Naive B cell (primary cell): ENCODE data around the gene CD164. TPM values are rescaled to one million over a fixed set of nuclear protein-coding genes. Genes with fewer than 3 reads are reported as not detected.

ENCODE experiments used
- ATAC-seq, 2 donors: fragments of 150-1000 bp; cut with Tn5 transposase; 2 replicates each; pipeline ENCODE4 v1.10.0; 2021; ENCODE audit warnings: low read depth in 2 of 2, mild to moderate bottlenecking in 2 of 2, moderate library complexity in 2 of 2
- DNase-seq: peaks from one replicate; pipeline ENCODE4 v3.0.0; 2022
- H3K27ac Mint-ChIP-seq, 6 donors: one replicate each; pipeline ENCODE4 v1.8.0; 2020 to 2022; ENCODE audit warnings: mild to moderate bottlenecking in 6 of 6, mixed read lengths in 6 of 6, moderate library complexity in 5 of 6, inconsistent platforms in 2 of 6
- H3K27me3 Mint-ChIP-seq, 3 donors: one replicate each; pipeline ENCODE4 v1.8.0; 2021 to 2022; ENCODE audit warnings: mixed read lengths in 3 of 3, mild to moderate bottlenecking in 1 of 3
- H3K36me3 Mint-ChIP-seq, 2 donors: one replicate each; pipeline ENCODE4 v1.8.0; 2020 to 2022; ENCODE audit warnings: mixed read lengths in 2 of 2, inconsistent platforms in 1 of 2, mild to moderate bottlenecking in 1 of 2
- H3K4me1 Mint-ChIP-seq, 3 donors: one replicate each; pipeline ENCODE4 v1.8.0; 2020 to 2022; ENCODE audit warnings: mixed read lengths in 3 of 3, inconsistent platforms in 1 of 3, mild to moderate bottlenecking in 1 of 3, moderate library complexity in 1 of 3
- H3K4me3 Mint-ChIP-seq, 8 donors: one replicate each; pipeline ENCODE4 v1.8.0; 2020 to 2022; ENCODE audit warnings: mild to moderate bottlenecking in 8 of 8, mixed read lengths in 8 of 8, moderate library complexity in 8 of 8, inconsistent platforms in 2 of 8
- H3K9me3 Mint-ChIP-seq, 7 donors: one replicate each; pipeline ENCODE4 v1.8.0; 2020 to 2022; ENCODE audit warnings: mixed read lengths in 7 of 7, mild to moderate bottlenecking in 5 of 7, inconsistent platforms in 2 of 7, moderate library complexity in 1 of 7
- polyA plus RNA-seq, 6 donors: library from polyadenylated mRNA; unstranded; fragments of 300-500 nt; fragmentation: Illumina TruSeq; gene quantifications; one replicate each; pipeline ENCODE4 v1.2.3, GENCODE V29; 2021; ENCODE audit warnings: low read depth in 6 of 6

Gene CD164
- polyA plus RNA-seq, 6 donors from 2014 or later: 215 to 341 (median 245) TPM

GRCh38 chr6:109389650-109390274 is 7.5 kb upstream of the CD164 start:
- Mint-ChIP-seq H3K4me1 (peaks cover 11 to 18% (median 17%) of the 10 kb centered on the region in 3 donors), H3K27me3 (no peaks in the 10 kb centered on the region), H3K4me3 (no peak overlapping the region), H3K27ac (peak overlapping the region in 1 of 6 donors; percentile 41), H3K9me3 (no peaks in the 10 kb centered on the region), H3K36me3 (peaks cover 0 to 6% of the 10 kb centered on the region in 2 donors)
- no peak for ATAC-seq
- DNase-seq: no peak

DNA sequence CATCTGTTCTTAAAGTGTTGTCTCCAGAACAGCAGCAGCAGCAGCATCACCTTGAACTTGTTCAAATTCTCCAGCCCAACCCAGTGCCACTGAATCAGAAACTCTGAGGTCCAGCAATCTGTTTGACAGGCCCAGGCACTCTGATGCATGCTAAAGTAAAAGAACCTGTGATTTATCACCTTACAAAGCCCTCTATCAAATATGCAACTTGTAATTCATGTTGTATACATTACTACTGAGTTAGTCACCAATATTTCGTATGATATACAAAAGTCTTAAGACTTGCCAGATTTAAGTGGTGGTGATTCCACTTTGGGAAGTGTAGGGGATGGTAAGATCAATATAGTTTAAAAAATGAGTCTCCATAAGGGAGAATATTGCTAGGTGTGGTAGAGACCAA is 6.0 kb upstream of the CD164 start:
- no peak for DNase-seq
- no peak overlapping the region for H3K4me3 Mint-ChIP-seq
- peaks cover 19 to 29% (median 19%) of the 10 kb centered on the region in 3 donors for H3K4me1 Mint-ChIP-seq
- no peak for ATAC-seq
- peaks cover 0 to 6% of the 10 kb centered on the region in 2 donors for H3K36me3 Mint-ChIP-seq
- no peaks in the 10 kb centered on the region for H3K27me3 Mint-ChIP-seq
- H3K9me3 Mint-ChIP-seq: no peaks in the 10 kb centered on the region
- peak overlapping the region in 3 of 6 donors; percentile 13 to 80 (median 44) for H3K27ac Mint-ChIP-seq

DNA sequence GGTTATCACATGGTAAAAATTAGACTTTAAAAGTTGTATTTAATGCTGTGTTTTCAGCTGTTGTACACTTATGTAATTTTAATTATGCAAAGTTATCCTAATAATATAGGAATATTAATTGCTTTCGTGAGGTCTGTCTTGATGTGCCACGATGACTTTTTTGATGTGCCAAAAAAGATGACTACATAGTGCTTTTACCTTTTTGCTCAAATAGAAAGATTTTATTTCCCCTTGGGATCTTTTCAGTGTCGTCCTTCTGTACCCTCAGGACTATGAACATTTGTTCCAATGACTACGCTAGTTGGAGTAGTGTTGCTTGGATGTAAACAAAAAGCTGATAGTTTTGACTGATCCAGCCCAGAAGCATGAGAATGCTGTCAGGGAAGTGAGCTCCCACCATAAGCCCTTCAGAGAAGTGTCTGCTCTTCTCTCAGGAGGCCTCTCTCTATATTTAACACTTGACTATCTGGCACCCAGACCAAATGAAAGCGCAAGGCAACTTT is 1.2 kb upstream of the CD164 start:
- DNase-seq (no peak), ATAC-seq (no peak)
- peak overlapping the region; percentile 88 to 100 (median 97) for H3K4me3 Mint-ChIP-seq
- no peaks in the 10 kb centered on the region for H3K9me3 Mint-ChIP-seq
- H3K4me1 Mint-ChIP-seq: peaks cover 37 to 40% (median 39%) of the 10 kb centered on the region in 3 donors
- H3K27ac Mint-ChIP-seq: peak overlapping the region; percentile 99 to 100 (median 100)
- peaks cover 3 to 14% of the 10 kb centered on the region in 2 donors for H3K36me3 Mint-ChIP-seq
- H3K27me3 Mint-ChIP-seq: no peaks in the 10 kb centered on the region

DNA sequence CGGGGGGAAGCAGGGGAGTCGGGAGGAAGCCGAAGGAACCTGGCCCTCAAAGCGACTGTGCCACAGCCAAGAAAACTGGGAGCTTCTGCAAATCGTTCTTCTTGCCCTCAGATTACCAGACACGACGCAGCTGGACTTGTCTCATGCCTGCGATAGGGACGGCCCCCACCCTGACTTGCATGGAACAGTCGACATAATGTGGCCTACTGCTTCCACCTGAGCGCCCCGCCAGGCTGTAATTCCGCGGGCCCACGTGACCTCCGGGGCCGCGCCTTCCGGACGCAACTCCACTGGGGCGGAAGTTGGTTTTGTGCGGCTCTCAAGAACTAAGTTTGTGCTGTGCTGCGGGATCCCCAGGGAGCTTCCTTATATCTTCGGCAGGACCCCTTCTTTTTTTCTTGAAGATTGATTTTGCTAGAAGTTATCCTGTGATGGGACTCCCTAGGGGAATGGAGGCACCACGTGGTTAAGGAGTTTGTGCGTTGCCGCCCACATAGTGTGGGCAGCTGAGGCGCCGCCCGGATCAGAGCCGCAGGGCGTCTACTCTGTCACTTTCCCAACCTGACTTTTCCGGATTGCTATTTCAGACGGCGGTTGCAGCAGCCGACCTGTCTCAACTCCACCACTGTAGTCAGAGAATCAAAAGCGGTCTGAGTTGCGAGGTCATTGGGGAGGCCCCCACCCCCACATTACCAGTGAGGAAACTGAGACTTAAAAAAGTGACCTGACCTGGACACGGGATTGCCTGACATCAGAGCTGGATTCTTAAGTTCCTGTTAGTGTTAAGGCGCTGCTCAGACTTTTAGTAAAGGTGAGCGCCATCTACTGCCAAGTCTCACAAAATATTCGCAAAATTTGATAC is 540 bp upstream of the CD164 start:
- peak; percentile 67 to 73 for ATAC-seq
- no peaks in the 10 kb centered on the region for H3K9me3 Mint-ChIP-seq
- peak overlapping the region; percentile 88 to 100 (median 97) for H3K4me3 Mint-ChIP-seq
- no peaks in the 10 kb centered on the region for H3K27me3 Mint-ChIP-seq
- peak; percentile 96 for DNase-seq
- peak overlapping the region; percentile 99 to 100 (median 100) for H3K27ac Mint-ChIP-seq
- peaks cover 44 to 46% (median 46%) of the 10 kb centered on the region in 3 donors for H3K4me1 Mint-ChIP-seq
- peaks cover 8% of the 10 kb centered on the region in 2 donors for H3K36me3 Mint-ChIP-seq

GRCh38 chr6:109381061-109381746 is 1.1 kb downstream of the CD164 start:
- no peak for DNase-seq
- H3K4me3 Mint-ChIP-seq: peak overlapping the region; percentile 88 to 99 (median 96)
- peaks cover 10 to 19% of the 10 kb centered on the region in 2 donors for H3K36me3 Mint-ChIP-seq
- ATAC-seq: peak; percentile 2 to 8
- H3K9me3 Mint-ChIP-seq: no peaks in the 10 kb centered on the region
- peaks cover 49 to 53% (median 51%) of the 10 kb centered on the region in 3 donors for H3K4me1 Mint-ChIP-seq
- H3K27me3 Mint-ChIP-seq: no peaks in the 10 kb centered on the region
- peak overlapping the region; percentile 96 to 99 (median 98) for H3K27ac Mint-ChIP-seq

- Mint-ChIP-seq H3K4me3 (peak overlapping the region; percentile 85 to 99 (median 96)), H3K27ac (peak overlapping the region; percentile 47 to 99 (median 90)), H3K9me3 (no peaks in the 10 kb centered on the region), H3K36me3 (peaks cover 19 to 26% of the 10 kb centered on the region in 2 donors), H3K27me3 (no peaks in the 10 kb centered on the region), H3K4me1 (peaks cover 49 to 56% (median 50%) of the 10 kb centered on the region in 3 donors)
- DNase-seq (no peak), ATAC-seq (no peak)
Observed at GRCh38 chr6:109379711-109380110, 2.6 kb downstream of the CD164 start.

GRCh38 chr6:109377717-109378116 is 4.5 kb downstream of the CD164 start:
- peaks cover 59 to 63% (median 61%) of the 10 kb centered on the region in 3 donors for H3K4me1 Mint-ChIP-seq
- H3K4me3 Mint-ChIP-seq: peak overlapping the region in 4 of 8 donors; percentile 27 to 52 (median 38)
- DNase-seq: no peak
- H3K9me3 Mint-ChIP-seq: no peaks in the 10 kb centered on the region
- H3K36me3 Mint-ChIP-seq: peaks cover 35 to 41% of the 10 kb centered on the region in 2 donors
- peak overlapping the region in 4 of 6 donors; percentile 54 to 84 (median 62) for H3K27ac Mint-ChIP-seq
- no peak for ATAC-seq
- H3K27me3 Mint-ChIP-seq: no peaks in the 10 kb centered on the region

GRCh38 chr6:109374326-109374892 is 7.9 kb downstream of the CD164 start:
- peaks cover 39 to 51% of the 10 kb centered on the region in 2 donors for H3K36me3 Mint-ChIP-seq
- peaks cover 54 to 63% (median 55%) of the 10 kb centered on the region in 3 donors for H3K4me1 Mint-ChIP-seq
- no peaks in the 10 kb centered on the region for H3K27me3 Mint-ChIP-seq
- DNase-seq (no peak), ATAC-seq (no peak)
- H3K4me3 Mint-ChIP-seq: peak overlapping the region in 2 of 8 donors; percentile 6 to 36
- H3K27ac Mint-ChIP-seq: peak overlapping the region; percentile 2 to 91 (median 84)
- no peaks in the 10 kb centered on the region for H3K9me3 Mint-ChIP-seq

DNA sequence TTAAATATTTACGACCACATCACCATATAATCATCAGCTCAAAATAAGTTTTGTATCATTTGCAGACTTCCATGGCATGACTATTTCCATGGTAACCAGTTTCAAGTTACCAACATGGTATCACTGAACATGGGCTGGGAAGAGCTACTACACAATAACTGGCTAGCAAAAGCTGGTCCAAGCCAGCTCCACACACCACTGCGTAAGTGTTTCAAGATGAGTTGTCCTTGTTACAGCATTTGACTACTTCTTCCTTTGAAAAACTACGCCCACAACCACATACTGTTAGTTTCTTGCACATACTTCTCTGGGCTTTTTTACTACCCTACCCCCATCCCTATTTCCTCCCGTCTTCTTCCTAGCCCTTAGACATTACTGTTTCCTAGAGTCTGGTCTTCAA is 8.5 kb downstream of the CD164 start:
- Mint-ChIP-seq H3K4me3 (peak overlapping the region in 3 of 8 donors; percentile 6 to 25 (median 22)), H3K27ac (peak overlapping the region in 5 of 6 donors; percentile 21 to 86 (median 78)), H3K9me3 (no peaks in the 10 kb centered on the region), H3K36me3 (peaks cover 34 to 48% of the 10 kb centered on the region in 2 donors), H3K27me3 (no peaks in the 10 kb centered on the region), H3K4me1 (peaks cover 47 to 56% (median 48%) of the 10 kb centered on the region in 3 donors)
- ATAC-seq: peak; percentile 44 to 72
- no peak for DNase-seq

DNA sequence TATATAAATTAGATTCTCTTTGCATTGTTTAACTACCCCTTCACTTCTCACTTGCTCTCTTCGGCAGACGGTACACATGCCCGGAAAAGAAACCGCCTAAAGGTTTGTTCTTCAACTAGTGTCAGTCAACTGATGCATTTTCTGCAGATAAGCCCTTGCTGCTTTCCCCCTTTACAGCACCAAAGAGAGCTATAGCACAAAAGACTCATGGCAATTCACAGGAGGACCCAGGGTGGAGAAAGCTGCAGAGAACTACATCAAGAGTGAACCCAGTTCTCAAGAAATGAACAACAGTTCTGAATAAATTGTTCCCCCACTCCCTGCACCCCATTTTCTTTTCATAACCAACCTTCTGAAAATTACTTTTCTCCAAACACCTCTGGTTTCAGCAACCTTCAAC is 8.9 kb downstream of the CD164 start:
- H3K27ac Mint-ChIP-seq: peak overlapping the region in 5 of 6 donors; percentile 53 to 86 (median 79)
- no peaks in the 10 kb centered on the region for H3K9me3 Mint-ChIP-seq
- H3K4me1 Mint-ChIP-seq: peaks cover 44 to 54% (median 44%) of the 10 kb centered on the region in 3 donors
- no peaks in the 10 kb centered on the region for H3K27me3 Mint-ChIP-seq
- peaks cover 31 to 48% of the 10 kb centered on the region in 2 donors for H3K36me3 Mint-ChIP-seq
- H3K4me3 Mint-ChIP-seq: peak overlapping the region in 3 of 8 donors; percentile 6 to 22 (median 13)
- no peak for DNase-seq
- no peak for ATAC-seq

GRCh38 chr6:109372130-109372529 is 10.1 kb downstream of the CD164 start:
- H3K9me3 Mint-ChIP-seq: no peaks in the 10 kb centered on the region
- no peak overlapping the region for H3K4me3 Mint-ChIP-seq
- no peaks in the 10 kb centered on the region for H3K27me3 Mint-ChIP-seq
- H3K4me1 Mint-ChIP-seq: peaks cover 35 to 44% (median 37%) of the 10 kb centered on the region in 3 donors
- peaks cover 31 to 39% of the 10 kb centered on the region in 2 donors for H3K36me3 Mint-ChIP-seq
- ATAC-seq (no peak), DNase-seq (no peak)
- peak overlapping the region in 1 of 6 donors; percentile 33 for H3K27ac Mint-ChIP-seq

GRCh38 chr6:109370792-109371191 is 11.5 kb downstream of the CD164 start:
- no peak for ATAC-seq
- peak overlapping the region in 2 of 6 donors; percentile 37 to 77 for H3K27ac Mint-ChIP-seq
- H3K36me3 Mint-ChIP-seq: peaks cover 25 to 35% of the 10 kb centered on the region in 2 donors
- no peaks in the 10 kb centered on the region for H3K9me3 Mint-ChIP-seq
- no peak overlapping the region for H3K4me3 Mint-ChIP-seq
- H3K27me3 Mint-ChIP-seq: no peaks in the 10 kb centered on the region
- peaks cover 31 to 37% (median 37%) of the 10 kb centered on the region in 3 donors for H3K4me1 Mint-ChIP-seq
- DNase-seq: no peak
